ENCODE measurements around the gene CLDN19.
"Not testable (repeated sequence)": the region's sequence is repeated elsewhere in the genome, so short reads cannot be mapped to it uniquely, and the experiment has no call there.

Gene CLDN19

GRCh38 chr1:42768172-42768571 lies 28.1 kb upstream of the CLDN19 start:
- DNase-seq: peak; percentile 42 to 70
- no peak for TF ChIP-seq POLR2A (IDR thresholded peaks at IDR 0.05; ENCODE audit: low read length)
- no peak for TF ChIP-seq GATA1 (IDR thresholded peaks at IDR 0.05; ENCODE audit: low read depth, low read length)

GRCh38 chr1:42767510-42768000 lies 27.5 kb upstream of the CLDN19 start:
- DNase-seq: peak in 1 of 2 experiments; percentile 73
- no peak for TF ChIP-seq GATA1 (IDR thresholded peaks at IDR 0.05; ENCODE audit: low read depth, low read length)

- TF ChIP-seq POLR2A (IDR thresholded peaks at IDR 0.05; ENCODE audit: low read length) (peak; percentile 97), GATA1 (IDR thresholded peaks at IDR 0.05; ENCODE audit: low read depth, low read length) (no peak)
- peak; percentile 99 to 100 for DNase-seq
Observed at GRCh38 chr1:42766741-42767509, 26.9 kb upstream of the CLDN19 start, which contains the start of the genes C1orf50 and P3H1. Gene C1orf50, plus strand, starts transcription at chr1:42767249. Its CDS starts 63 bp downstream, at chr1:42767312. Gene P3H1, minus strand, starts transcription at chr1:42767028. Its CDS starts 57 bp downstream, at chr1:42766971.

- peak; percentile 64 to 70 for DNase-seq
Observed at GRCh38 chr1:42765832-42766740, 26.1 kb upstream of the CLDN19 start.

GRCh38 chr1:42765269-42765668 lies 25.2 kb upstream of the CLDN19 start:
- no peak for DNase-seq
- TF ChIP-seq GATA1 (IDR thresholded peaks at IDR 0.05; ENCODE audit: low read depth, low read length) (no peak), POLR2A (IDR thresholded peaks at IDR 0.05; ENCODE audit: low read length) (no peak)

More at GRCh38 chr1:42765832-42766740, 26.1 kb upstream of the CLDN19 start:
- TF ChIP-seq GATA1 (IDR thresholded peaks at IDR 0.05; ENCODE audit: low read depth, low read length): no peak
- no peak for TF ChIP-seq POLR2A (IDR thresholded peaks at IDR 0.05; ENCODE audit: low read length)

- no peak for DNase-seq
- TF ChIP-seq GATA1 (IDR thresholded peaks at IDR 0.05; ENCODE audit: low read depth, low read length) (no peak), POLR2A (IDR thresholded peaks at IDR 0.05; ENCODE audit: low read length) (no peak)
Observed at GRCh38 chr1:42762269-42762668, 22.2 kb upstream of the CLDN19 start.

- no peak for TF ChIP-seq GATA1 (IDR thresholded peaks at IDR 0.05; ENCODE audit: low read depth, low read length)
- TF ChIP-seq POLR2A (IDR thresholded peaks at IDR 0.05; ENCODE audit: low read length): no peak
- no peak for DNase-seq
Observed at GRCh38 chr1:42761567-42761966, 21.5 kb upstream of the CLDN19 start.

GRCh38 chr1:42759114-42759513 lies 19.1 kb upstream of the CLDN19 start:
- no peak for TF ChIP-seq GATA1 (IDR thresholded peaks at IDR 0.05; ENCODE audit: low read depth, low read length)
- no peak for TF ChIP-seq POLR2A (IDR thresholded peaks at IDR 0.05; ENCODE audit: low read length)
- no peak for DNase-seq

- no peak for TF ChIP-seq GATA1 (IDR thresholded peaks at IDR 0.05; ENCODE audit: low read depth, low read length)
- TF ChIP-seq POLR2A (IDR thresholded peaks at IDR 0.05; ENCODE audit: low read length): no peak
Observed at GRCh38 chr1:42758641-42759040, 18.6 kb upstream of the CLDN19 start.

GRCh38 chr1:42757892-42758275 lies 17.8 kb upstream of the CLDN19 start:
- no peak for DNase-seq
- TF ChIP-seq POLR2A (IDR thresholded peaks at IDR 0.05; ENCODE audit: low read length) (no peak), GATA1 (IDR thresholded peaks at IDR 0.05; ENCODE audit: low read depth, low read length) (no peak)

More at GRCh38 chr1:42758641-42759040, 18.6 kb upstream of the CLDN19 start:
- no peak for DNase-seq

- peak; percentile 75 to 78 for DNase-seq
- no peak for TF ChIP-seq GATA1 (IDR thresholded peaks at IDR 0.05; ENCODE audit: low read depth, low read length)
- TF ChIP-seq POLR2A (IDR thresholded peaks at IDR 0.05; ENCODE audit: low read length): no peak
Observed at GRCh38 chr1:42756956-42757891, 17.2 kb upstream of the CLDN19 start.

GRCh38 chr1:42753070-42753469 lies 13.0 kb upstream of the CLDN19 start:
- DNase-seq: no peak
- TF ChIP-seq GATA1 (IDR thresholded peaks at IDR 0.05; ENCODE audit: low read depth, low read length) (no peak), POLR2A (IDR thresholded peaks at IDR 0.05; ENCODE audit: low read length) (no peak)

GRCh38 chr1:42752284-42752683 lies 12.2 kb upstream of the CLDN19 start:
- TF ChIP-seq GATA1 (IDR thresholded peaks at IDR 0.05; ENCODE audit: low read depth, low read length) (no peak), POLR2A (IDR thresholded peaks at IDR 0.05; ENCODE audit: low read length) (no peak)
- DNase-seq: no peak

- DNase-seq: not testable (repeated sequence)
Observed at GRCh38 chr1:42751511-42752070, 11.6 kb upstream of the CLDN19 start.

All from erythroblast (primary cell).